Upper lobe of left lung (tissue), 4 donors: Measurements from ENCODE around the gene KLHL24.

Source experiments
- EP300 ChIP-seq, 4 donors: sonication (generic); formaldehyde crosslinking; IDR thresholded peaks; one replicate each; pipeline ENCODE4 v1.5.1; 2017; ENCODE audit warnings: antibody characterized with exemption in 4 of 4, control low read depth in 2 of 4
- TF ChIP-seq, protein P1 (sequence below), 6 experiments: fragments of 450-650 bp in 4 of 6; fragments of 200-600 bp in 2 of 6; sonication (generic) in 2 of 6; IDR thresholded peaks; one replicate each; pipeline ENCODE4 v1.5.1; 2016 to 2019; ENCODE audit warnings: antibody characterized with exemption in 6 of 6

DNA sequence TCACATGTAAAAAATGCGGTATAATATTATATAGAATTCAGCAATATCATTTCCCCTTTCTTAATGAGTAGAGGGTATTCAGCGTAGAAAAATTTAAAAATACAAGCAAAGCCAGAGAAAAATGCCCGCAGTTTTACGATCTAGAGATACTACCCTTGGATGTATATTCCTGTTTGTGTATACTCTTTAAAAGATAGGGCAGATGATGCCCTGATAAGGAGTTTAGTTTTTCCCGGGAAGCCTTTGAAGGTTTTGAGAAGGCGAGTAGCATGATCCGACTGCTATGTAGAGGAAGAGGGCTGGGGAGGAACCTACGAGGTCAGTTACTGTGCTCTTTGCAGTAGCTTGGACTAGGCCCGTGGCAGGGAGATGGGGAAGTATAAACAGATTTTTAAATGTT, 63.3 kb downstream of the KLHL24 start:
- TF ChIP-seq, protein P1, sequence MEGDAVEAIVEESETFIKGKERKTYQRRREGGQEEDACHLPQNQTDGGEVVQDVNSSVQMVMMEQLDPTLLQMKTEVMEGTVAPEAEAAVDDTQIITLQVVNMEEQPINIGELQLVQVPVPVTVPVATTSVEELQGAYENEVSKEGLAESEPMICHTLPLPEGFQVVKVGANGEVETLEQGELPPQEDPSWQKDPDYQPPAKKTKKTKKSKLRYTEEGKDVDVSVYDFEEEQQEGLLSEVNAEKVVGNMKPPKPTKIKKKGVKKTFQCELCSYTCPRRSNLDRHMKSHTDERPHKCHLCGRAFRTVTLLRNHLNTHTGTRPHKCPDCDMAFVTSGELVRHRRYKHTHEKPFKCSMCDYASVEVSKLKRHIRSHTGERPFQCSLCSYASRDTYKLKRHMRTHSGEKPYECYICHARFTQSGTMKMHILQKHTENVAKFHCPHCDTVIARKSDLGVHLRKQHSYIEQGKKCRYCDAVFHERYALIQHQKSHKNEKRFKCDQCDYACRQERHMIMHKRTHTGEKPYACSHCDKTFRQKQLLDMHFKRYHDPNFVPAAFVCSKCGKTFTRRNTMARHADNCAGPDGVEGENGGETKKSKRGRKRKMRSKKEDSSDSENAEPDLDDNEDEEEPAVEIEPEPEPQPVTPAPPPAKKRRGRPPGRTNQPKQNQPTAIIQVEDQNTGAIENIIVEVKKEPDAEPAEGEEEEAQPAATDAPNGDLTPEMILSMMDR (IDR thresholded peaks at IDR 0.05) = no peak
- no peak for TF ChIP-seq EP300 (IDR thresholded peaks at IDR 0.05)
